ENCODE measurements around the gene SLC4A3. TPM values are rescaled to one million over a fixed set of nuclear protein-coding genes. Genes with fewer than 3 reads are reported as not detected.

SLC4A3 gene
- total RNA-seq, 1 donor from 2014 or later = 0.88 TPM

DNA sequence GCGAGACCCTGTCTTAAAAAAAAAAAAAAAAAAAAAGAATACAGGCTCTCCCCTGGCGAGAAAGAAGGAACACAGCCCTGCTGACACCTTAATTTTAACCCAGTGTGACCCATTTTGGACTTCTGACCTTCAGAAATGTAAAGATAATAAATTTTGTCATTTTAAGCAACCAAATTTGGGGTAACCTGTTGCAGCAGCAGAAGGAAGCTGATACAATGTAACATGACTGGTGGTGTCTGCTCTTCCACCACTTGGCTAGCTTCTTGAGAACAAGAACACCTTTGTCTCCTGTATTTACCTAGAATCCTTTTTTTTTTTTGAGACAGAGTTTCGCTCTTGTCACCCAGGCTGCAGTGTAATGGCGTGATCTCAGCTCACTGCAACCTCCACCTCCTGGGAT, 36.3 kb upstream of the SLC4A3 start:
- Histone ChIP-seq H3K9ac (no peak overlapping the region), H3F3A (ENCODE audit: low read depth) (peaks cover 3% of the 10 kb centered on the region), H2AFZ (replicated peaks) (no peak overlapping the region), H3K9me3 (ENCODE audit: low read depth) (no peaks in the 10 kb centered on the region), H3K4me2 (no peak overlapping the region), H4K20me1 (ENCODE audit: low read depth) (no peaks in the 10 kb centered on the region), H3K4me3 (no peak overlapping the region), H3K27me3 (no peaks in the 10 kb centered on the region), H3K4me1 (no peaks in the 10 kb centered on the region), H3K36me3 (no peaks in the 10 kb centered on the region), H3K79me2 (ENCODE audit: low read depth) (no peaks in the 10 kb centered on the region), H3K27ac (no peak overlapping the region)
- Mint-ChIP-seq H3K36me3 (no peaks in the 10 kb centered on the region), H3K9me3 (no peaks in the 10 kb centered on the region), H3K27ac (no peak overlapping the region), H3K27me3 (ENCODE audit: insufficient read depth, low read depth) (peaks cover 6% of the 10 kb centered on the region), H3K4me1 (peaks cover 32% of the 10 kb centered on the region), H3K4me3 (no peak overlapping the region)
- TF ChIP-seq, protein P1, sequence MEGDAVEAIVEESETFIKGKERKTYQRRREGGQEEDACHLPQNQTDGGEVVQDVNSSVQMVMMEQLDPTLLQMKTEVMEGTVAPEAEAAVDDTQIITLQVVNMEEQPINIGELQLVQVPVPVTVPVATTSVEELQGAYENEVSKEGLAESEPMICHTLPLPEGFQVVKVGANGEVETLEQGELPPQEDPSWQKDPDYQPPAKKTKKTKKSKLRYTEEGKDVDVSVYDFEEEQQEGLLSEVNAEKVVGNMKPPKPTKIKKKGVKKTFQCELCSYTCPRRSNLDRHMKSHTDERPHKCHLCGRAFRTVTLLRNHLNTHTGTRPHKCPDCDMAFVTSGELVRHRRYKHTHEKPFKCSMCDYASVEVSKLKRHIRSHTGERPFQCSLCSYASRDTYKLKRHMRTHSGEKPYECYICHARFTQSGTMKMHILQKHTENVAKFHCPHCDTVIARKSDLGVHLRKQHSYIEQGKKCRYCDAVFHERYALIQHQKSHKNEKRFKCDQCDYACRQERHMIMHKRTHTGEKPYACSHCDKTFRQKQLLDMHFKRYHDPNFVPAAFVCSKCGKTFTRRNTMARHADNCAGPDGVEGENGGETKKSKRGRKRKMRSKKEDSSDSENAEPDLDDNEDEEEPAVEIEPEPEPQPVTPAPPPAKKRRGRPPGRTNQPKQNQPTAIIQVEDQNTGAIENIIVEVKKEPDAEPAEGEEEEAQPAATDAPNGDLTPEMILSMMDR (IDR thresholded peaks at IDR 0.05) = no peak
- no peak for TF ChIP-seq EZH2 (IDR thresholded peaks at IDR 0.05)
- TF ChIP-seq EZH2phosphoT487 (IDR thresholded peaks at IDR 0.05) = no peak
- no peak for DNase-seq (ENCODE audit: low spot score)

DNA sequence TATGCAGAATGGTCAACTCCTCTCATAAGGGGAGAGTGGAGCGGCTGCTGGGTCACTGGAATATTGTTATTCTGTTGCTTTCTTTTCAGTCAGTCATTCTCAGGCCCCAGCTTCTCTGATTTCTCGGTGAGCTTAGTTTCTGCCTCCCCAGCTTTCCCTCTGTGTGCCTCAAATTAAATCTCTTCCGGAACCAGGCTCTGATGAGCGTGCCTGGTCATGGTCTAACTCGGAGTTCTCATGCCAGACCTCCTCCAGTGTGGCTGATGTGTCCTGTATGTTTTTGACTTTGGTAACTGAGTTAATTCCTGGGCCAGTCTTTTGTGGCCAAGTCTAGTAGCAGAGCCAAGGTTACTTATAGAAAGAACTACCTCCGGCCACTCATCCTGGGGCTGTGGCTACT, 34.7 kb upstream of the SLC4A3 start:
- DNase-seq (ENCODE audit: low spot score) = no peak
- Mint-ChIP-seq H3K27ac (peak overlapping the region; percentile 29), H3K27me3 (ENCODE audit: insufficient read depth, low read depth) (peaks cover 6% of the 10 kb centered on the region), H3K36me3 (no peaks in the 10 kb centered on the region), H3K9me3 (no peaks in the 10 kb centered on the region), H3K4me1 (peaks cover 39% of the 10 kb centered on the region), H3K4me3 (peak overlapping the region; percentile 5)
- Histone ChIP-seq H3K79me2 (ENCODE audit: low read depth) (no peaks in the 10 kb centered on the region), H3K27ac (no peak overlapping the region), H3K4me3 (no peak overlapping the region), H3K4me1 (peaks cover 6% of the 10 kb centered on the region), H4K20me1 (ENCODE audit: low read depth) (no peaks in the 10 kb centered on the region), H3K9me3 (ENCODE audit: low read depth) (no peaks in the 10 kb centered on the region), H2AFZ (replicated peaks) (no peak overlapping the region), H3K4me2 (no peak overlapping the region), H3F3A (ENCODE audit: low read depth) (peaks cover 17% of the 10 kb centered on the region), H3K36me3 (no peaks in the 10 kb centered on the region), H3K9ac (no peak overlapping the region), H3K27me3 (no peaks in the 10 kb centered on the region)
- TF ChIP-seq EZH2 (IDR thresholded peaks at IDR 0.05) = no peak

DNA sequence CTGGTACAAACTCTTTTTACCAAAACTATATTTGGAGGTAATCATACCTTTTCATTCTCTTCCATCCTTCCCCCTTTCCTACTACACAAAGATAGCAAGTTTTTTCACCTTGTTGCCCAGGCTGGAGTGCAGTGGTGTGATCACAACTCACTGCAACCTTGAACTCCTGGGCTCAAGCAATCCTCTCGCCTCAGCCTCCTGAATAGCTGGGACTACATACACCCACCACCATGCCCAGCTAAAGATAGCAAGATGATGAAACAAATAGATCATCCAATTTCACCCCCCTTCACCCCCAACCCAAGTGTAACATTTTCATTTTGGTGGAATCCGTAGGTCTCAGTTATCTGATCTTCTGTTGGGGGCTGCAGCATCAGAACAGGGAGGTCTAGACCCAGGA, 34.3 kb upstream of the SLC4A3 start:
- H3K4me3 Mint-ChIP-seq = no peak overlapping the region
- no peaks in the 10 kb centered on the region for H3K36me3 Mint-ChIP-seq
- H3K27ac ChIP-seq = no peak overlapping the region
- no peaks in the 10 kb centered on the region for H4K20me1 ChIP-seq (ENCODE audit: low read depth)
- no peaks in the 10 kb centered on the region for H3K27me3 ChIP-seq
- TF ChIP-seq, protein P1 (IDR thresholded peaks at IDR 0.05) = no peak
- no peak for TF ChIP-seq EZH2phosphoT487 (IDR thresholded peaks at IDR 0.05)
- no peak for TF ChIP-seq EZH2 (IDR thresholded peaks at IDR 0.05)
- H3F3A ChIP-seq (ENCODE audit: low read depth) = peaks cover 17% of the 10 kb centered on the region
- no peaks in the 10 kb centered on the region for H3K36me3 ChIP-seq
- DNase-seq (ENCODE audit: low spot score) = no peak
- H3K9me3 Mint-ChIP-seq = no peaks in the 10 kb centered on the region
- peak overlapping the region; percentile 29 for H3K27ac Mint-ChIP-seq
- no peak overlapping the region for H3K4me2 ChIP-seq
- H3K4me1 ChIP-seq = peaks cover 6% of the 10 kb centered on the region
- H3K27me3 Mint-ChIP-seq (ENCODE audit: insufficient read depth, low read depth) = peaks cover 8% of the 10 kb centered on the region
- no peak overlapping the region for H2AFZ ChIP-seq (replicated peaks)
- H3K4me3 ChIP-seq = no peak overlapping the region
- no peaks in the 10 kb centered on the region for H3K9me3 ChIP-seq (ENCODE audit: low read depth)
- H3K9ac ChIP-seq = no peak overlapping the region
- H3K4me1 Mint-ChIP-seq = peaks cover 40% of the 10 kb centered on the region
- H3K79me2 ChIP-seq (ENCODE audit: low read depth) = no peaks in the 10 kb centered on the region

DNA sequence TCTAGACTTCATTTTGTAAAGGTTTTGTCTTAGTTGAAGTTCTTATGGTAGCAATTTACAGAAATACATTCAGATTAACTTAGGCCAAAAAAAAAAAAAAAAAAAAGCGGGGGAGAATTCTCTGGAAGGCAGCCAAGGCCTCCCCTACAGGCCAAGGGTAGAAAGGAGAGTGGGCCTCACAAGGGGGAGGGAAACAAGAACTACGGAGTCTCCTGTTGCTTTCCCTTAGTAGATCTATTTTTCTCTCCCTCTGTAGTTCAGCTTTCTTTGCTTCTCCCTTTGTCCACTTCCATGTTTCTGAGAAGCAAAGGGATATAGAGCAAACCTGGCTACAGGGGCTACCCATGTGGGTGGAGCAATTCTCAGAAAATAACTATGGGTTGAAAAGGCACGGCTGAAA, 32.2 kb upstream of the SLC4A3 start:
- DNase-seq (ENCODE audit: low spot score) = no peak
- H3K4me1 Mint-ChIP-seq = peaks cover 46% of the 10 kb centered on the region
- H3K27ac Mint-ChIP-seq = peak overlapping the region; percentile 67

More for the DNA sequence above, 32.2 kb upstream of the SLC4A3 start:
- Histone ChIP-seq H2AFZ (replicated peaks) (no peak overlapping the region), H3K4me3 (no peak overlapping the region), H3K27me3 (no peaks in the 10 kb centered on the region), H4K20me1 (ENCODE audit: low read depth) (no peaks in the 10 kb centered on the region), H3K36me3 (no peaks in the 10 kb centered on the region), H3K9me3 (ENCODE audit: low read depth) (no peaks in the 10 kb centered on the region), H3K4me1 (peaks cover 6% of the 10 kb centered on the region), H3F3A (ENCODE audit: low read depth) (peaks cover 27% of the 10 kb centered on the region), H3K4me2 (no peak overlapping the region), H3K27ac (no peak overlapping the region), H3K79me2 (ENCODE audit: low read depth) (no peaks in the 10 kb centered on the region), H3K9ac (no peak overlapping the region)
- peak overlapping the region; percentile 61 for H3K4me3 Mint-ChIP-seq
- TF ChIP-seq EZH2phosphoT487 (IDR thresholded peaks at IDR 0.05) = no peak
- no peak for TF ChIP-seq EZH2 (IDR thresholded peaks at IDR 0.05)
- TF ChIP-seq, protein P1 (IDR thresholded peaks at IDR 0.05) = no peak
- H3K36me3 Mint-ChIP-seq = no peaks in the 10 kb centered on the region
- peaks cover 6% of the 10 kb centered on the region for H3K27me3 Mint-ChIP-seq (ENCODE audit: insufficient read depth, low read depth)
- no peaks in the 10 kb centered on the region for H3K9me3 Mint-ChIP-seq

All from neural progenitor cell (in vitro differentiated cells).